Measurements from ENCODE around the gene KCNG1.

Gene KCNG1

GRCh38 chr20:51024761-51025160 is 1.9 kb upstream of the KCNG1 start:
- H3K27me3 ChIP-seq (replicated peaks; ENCODE audit: insufficient read depth, low read length): peaks cover 56% of the 10 kb centered on the region
- H3K9me2 ChIP-seq (replicated peaks; ENCODE audit: insufficient read depth, low read length): no peaks in the 10 kb centered on the region
- no peak overlapping the region for H3K9ac ChIP-seq (ENCODE audit: low read length)
- no peak for TF ChIP-seq CTCF (IDR thresholded peaks at IDR 0.05; ENCODE audit: low read length)
- no peak for TF ChIP-seq EZH2phosphoT487 (IDR thresholded peaks at IDR 0.05; ENCODE audit: low read length)
- TF ChIP-seq EZH2 (optimal IDR thresholded peaks at IDR 0.05; ENCODE audit: low read depth, low read length): no peak
- no peak overlapping the region for H3K4me2 ChIP-seq (ENCODE audit: low read depth, low read length)
- H3K27ac ChIP-seq (ENCODE audit: low read length): no peak overlapping the region
- H3K79me2 ChIP-seq (ENCODE audit: low read length): no peaks in the 10 kb centered on the region
- H3F3A ChIP-seq (ENCODE audit: insufficient read depth, low read length): no peaks in the 10 kb centered on the region
- no peak overlapping the region for H2AFZ ChIP-seq (ENCODE audit: low read length)
- no peaks in the 10 kb centered on the region for H3K4me1 ChIP-seq (ENCODE audit: low read length)
- no peaks in the 10 kb centered on the region for H4K20me1 ChIP-seq (ENCODE audit: insufficient read depth, low read length)
- H3K4me3 ChIP-seq (ENCODE audit: low read length): no peak overlapping the region
- no peaks in the 10 kb centered on the region for H3K36me3 ChIP-seq (replicated peaks; ENCODE audit: insufficient read depth, low read length)
- DNase-seq: no peak
- no peaks in the 10 kb centered on the region for H3K9me3 ChIP-seq (replicated peaks; ENCODE audit: insufficient read depth, low read length)

DNA sequence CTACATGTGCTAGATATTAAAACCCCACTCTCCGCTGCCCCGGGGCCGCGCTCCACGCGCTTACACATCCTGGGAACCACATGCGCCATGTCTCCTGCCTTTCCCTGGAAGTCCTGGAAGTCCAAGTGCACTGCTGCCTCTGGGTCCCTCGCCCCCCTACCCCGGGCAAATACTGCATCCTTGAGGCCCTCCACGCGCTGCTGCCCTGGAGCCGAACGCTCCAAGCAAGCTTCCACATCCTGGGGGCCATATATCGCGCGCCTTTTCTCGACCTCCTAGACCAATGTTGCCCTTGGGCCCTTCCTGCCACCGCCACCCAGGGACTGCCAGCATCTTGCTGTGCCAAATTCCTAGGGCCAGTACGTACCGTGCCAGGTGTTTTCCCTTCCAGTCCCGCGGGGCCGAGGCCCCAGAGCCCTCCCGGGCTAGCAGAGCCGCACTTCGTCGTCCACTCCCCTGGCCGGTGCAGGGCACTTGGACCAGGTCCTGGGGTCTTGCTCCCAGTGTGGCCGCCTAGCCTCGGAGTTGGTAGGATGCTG is 779 bp upstream of the KCNG1 start:
- Histone ChIP-seq H3K79me2 (ENCODE audit: low read length) (no peaks in the 10 kb centered on the region), H3K4me1 (ENCODE audit: low read length) (no peaks in the 10 kb centered on the region), H3K36me3 (replicated peaks; ENCODE audit: insufficient read depth, low read length) (no peaks in the 10 kb centered on the region), H3F3A (ENCODE audit: insufficient read depth, low read length) (no peaks in the 10 kb centered on the region), H3K9me3 (replicated peaks; ENCODE audit: insufficient read depth, low read length) (no peaks in the 10 kb centered on the region), H3K27me3 (replicated peaks; ENCODE audit: insufficient read depth, low read length) (peaks cover 51% of the 10 kb centered on the region), H3K4me3 (ENCODE audit: low read length) (no peak overlapping the region; the same call in 1 of the 2 replicates), H3K27ac (ENCODE audit: low read length) (no peak overlapping the region), H3K9me2 (replicated peaks; ENCODE audit: insufficient read depth, low read length) (no peaks in the 10 kb centered on the region), H3K9ac (ENCODE audit: low read length) (no peak overlapping the region), H2AFZ (ENCODE audit: low read length) (peak overlapping the region; percentile 24; the same call in 1 of the 2 replicates), H3K4me2 (ENCODE audit: low read depth, low read length) (peak overlapping the region; percentile 78), H4K20me1 (ENCODE audit: insufficient read depth, low read length) (no peaks in the 10 kb centered on the region)
- TF ChIP-seq EZH2 (optimal IDR thresholded peaks at IDR 0.05; ENCODE audit: low read depth, low read length) (no peak), EZH2phosphoT487 (IDR thresholded peaks at IDR 0.05; ENCODE audit: low read length) (no peak), CTCF (IDR thresholded peaks at IDR 0.05; ENCODE audit: low read length) (no peak)
- DNase-seq: no peak

DNA sequence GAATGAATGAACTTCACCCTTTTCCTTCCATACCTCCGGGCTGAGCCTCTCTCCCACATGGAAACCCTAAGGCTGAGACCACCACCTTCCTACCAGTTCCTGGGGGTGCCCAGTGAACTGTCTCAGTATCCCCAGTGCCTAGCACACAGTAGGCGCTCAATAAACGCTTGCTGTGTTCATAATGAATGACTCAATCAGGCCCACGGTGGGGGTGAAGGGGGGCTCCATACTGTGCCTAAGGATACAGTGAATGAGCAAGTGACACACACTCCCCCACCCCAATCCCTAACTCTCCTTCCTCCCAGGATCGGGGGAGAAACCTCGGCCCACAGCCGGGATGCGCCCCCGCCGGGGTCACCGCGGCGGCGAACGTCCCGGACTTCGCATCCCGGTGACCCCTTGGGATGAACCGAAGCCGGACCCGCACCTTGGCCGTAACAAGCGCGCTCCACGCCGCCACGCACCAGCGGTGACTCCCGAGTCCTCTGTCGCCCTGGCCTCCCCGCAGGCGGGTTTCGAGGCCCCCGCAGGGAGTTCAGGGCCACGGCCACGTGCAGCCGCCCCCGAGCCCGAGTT is 592 bp downstream of the KCNG1 start:
- Histone ChIP-seq H3K4me1 (ENCODE audit: low read length) (no peaks in the 10 kb centered on the region), H3K9ac (ENCODE audit: low read length) (peak overlapping the region; percentile 23; the same call in 1 of the 2 replicates), H3K9me2 (replicated peaks; ENCODE audit: insufficient read depth, low read length) (no peaks in the 10 kb centered on the region), H2AFZ (ENCODE audit: low read length) (peak overlapping the region; percentile 52; the same call in 1 of the 2 replicates), H4K20me1 (ENCODE audit: insufficient read depth, low read length) (no peaks in the 10 kb centered on the region), H3K4me3 (ENCODE audit: low read length) (peak overlapping the region; percentile 52), H3K27ac (ENCODE audit: low read length) (no peak overlapping the region), H3K36me3 (replicated peaks; ENCODE audit: insufficient read depth, low read length) (no peaks in the 10 kb centered on the region), H3F3A (ENCODE audit: insufficient read depth, low read length) (no peaks in the 10 kb centered on the region), H3K9me3 (replicated peaks; ENCODE audit: insufficient read depth, low read length) (no peaks in the 10 kb centered on the region), H3K79me2 (ENCODE audit: low read length) (no peaks in the 10 kb centered on the region), H3K27me3 (replicated peaks; ENCODE audit: insufficient read depth, low read length) (peaks cover 52% of the 10 kb centered on the region), H3K4me2 (ENCODE audit: low read depth, low read length) (peak overlapping the region; percentile 78)
- TF ChIP-seq EZH2 (optimal IDR thresholded peaks at IDR 0.05; ENCODE audit: low read depth, low read length) (no peak), EZH2phosphoT487 (IDR thresholded peaks at IDR 0.05; ENCODE audit: low read length) (no peak), CTCF (IDR thresholded peaks at IDR 0.05; ENCODE audit: low read length) (no peak)
- no peak for DNase-seq
